GM06990 (cell line): ENCODE measurements around the gene SETD6.

Experiments
- DNase-seq: peaks from one replicate; pipeline ENCODE4 v3.0.0-alpha.2; 2011; ENCODE audit not compliant: insufficient read length; ENCODE audit errors: extremely low read depth
- H3K27me3 ChIP-seq: replicated peaks from 2 replicates; pipeline ENCODE4 v1.6.0; 2011; ENCODE audit warnings: low read length; ENCODE audit not compliant: control insufficient read depth, insufficient read depth
- H3K36me3 ChIP-seq: 2 replicates; pipeline ENCODE4 v1.5.1; 2011; ENCODE audit warnings: low read length; ENCODE audit not compliant: control insufficient read depth, insufficient read depth
- H3K4me3 ChIP-seq: replicated peaks from 2 replicates; pipeline ENCODE4 v1.5.1; 2011; ENCODE audit warnings: low read depth, mild to moderate bottlenecking, control low read depth, low read length
- CTCF ChIP-seq: IDR thresholded peaks from 2 replicates; pipeline ENCODE4 v1.5.1; 2011; ENCODE audit warnings: low read length, control low read depth, mild to moderate bottlenecking, inconsistent platforms; ENCODE audit not compliant: insufficient read depth, poor library complexity, severe bottlenecking

The SETD6 gene

GRCh38 chr16:58507963-58508670 lies 7.2 kb upstream of the SETD6 start:
- no peaks in the 10 kb centered on the region for H3K27me3 ChIP-seq
- no peak overlapping the region for H3K4me3 ChIP-seq
- TF ChIP-seq CTCF = no peak
- no peaks in the 10 kb centered on the region for H3K36me3 ChIP-seq
- no peak for DNase-seq

- no peaks in the 10 kb centered on the region for H3K36me3 ChIP-seq
- no peak for TF ChIP-seq CTCF
- DNase-seq = no peak
Observed at GRCh38 chr16:58508671-58509251, 6.6 kb upstream of the SETD6 start.

DNA sequence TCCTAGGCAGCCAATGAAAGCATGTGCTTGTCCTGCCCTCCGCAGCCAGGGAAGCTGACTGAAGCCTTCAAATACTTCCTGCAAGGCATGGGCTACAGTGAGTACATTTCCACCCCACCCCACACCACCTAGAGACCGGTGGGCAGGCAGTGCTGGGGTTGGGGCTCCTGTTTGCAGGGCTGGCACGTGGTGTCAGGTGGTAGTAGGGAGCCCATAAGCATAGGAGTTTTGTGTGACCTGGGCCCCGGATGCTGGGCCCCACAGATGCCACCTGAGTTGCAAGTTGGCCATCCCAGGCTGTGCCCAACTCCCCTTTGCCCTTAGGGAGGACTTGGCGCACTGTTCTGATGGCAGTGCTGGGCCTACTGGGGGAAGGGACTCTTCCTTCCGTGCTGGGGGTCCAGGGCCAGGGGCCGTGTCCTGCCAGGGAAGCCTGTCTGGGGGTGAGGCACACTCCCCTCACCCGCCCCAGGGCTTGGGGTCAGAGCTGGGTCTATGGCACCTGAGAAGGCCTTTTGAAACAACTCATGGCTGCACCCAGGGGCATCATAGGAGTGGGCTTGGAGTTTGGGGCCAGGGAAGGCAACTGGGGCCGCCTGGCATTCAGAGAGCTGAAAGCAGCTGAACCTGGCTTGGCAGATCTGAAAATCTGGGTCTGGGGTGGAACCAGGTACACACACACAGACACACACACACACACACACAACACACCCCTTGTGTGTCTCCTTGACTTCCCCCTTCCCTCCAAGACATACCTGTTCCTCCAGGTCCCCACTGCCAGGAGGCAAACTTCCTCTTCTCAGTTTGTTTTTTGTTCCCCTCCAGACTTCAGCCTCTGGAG lies 5.8 kb upstream of the SETD6 start:
- Histone ChIP-seq H3K4me3 (no peak overlapping the region), H3K27me3 (no peaks in the 10 kb centered on the region), H3K36me3 (no peaks in the 10 kb centered on the region)
- no peak for DNase-seq
- no peak for TF ChIP-seq CTCF

More at GRCh38 chr16:58508671-58509251, 6.6 kb upstream of the SETD6 start:
- no peaks in the 10 kb centered on the region for H3K27me3 ChIP-seq
- no peak overlapping the region for H3K4me3 ChIP-seq

DNA sequence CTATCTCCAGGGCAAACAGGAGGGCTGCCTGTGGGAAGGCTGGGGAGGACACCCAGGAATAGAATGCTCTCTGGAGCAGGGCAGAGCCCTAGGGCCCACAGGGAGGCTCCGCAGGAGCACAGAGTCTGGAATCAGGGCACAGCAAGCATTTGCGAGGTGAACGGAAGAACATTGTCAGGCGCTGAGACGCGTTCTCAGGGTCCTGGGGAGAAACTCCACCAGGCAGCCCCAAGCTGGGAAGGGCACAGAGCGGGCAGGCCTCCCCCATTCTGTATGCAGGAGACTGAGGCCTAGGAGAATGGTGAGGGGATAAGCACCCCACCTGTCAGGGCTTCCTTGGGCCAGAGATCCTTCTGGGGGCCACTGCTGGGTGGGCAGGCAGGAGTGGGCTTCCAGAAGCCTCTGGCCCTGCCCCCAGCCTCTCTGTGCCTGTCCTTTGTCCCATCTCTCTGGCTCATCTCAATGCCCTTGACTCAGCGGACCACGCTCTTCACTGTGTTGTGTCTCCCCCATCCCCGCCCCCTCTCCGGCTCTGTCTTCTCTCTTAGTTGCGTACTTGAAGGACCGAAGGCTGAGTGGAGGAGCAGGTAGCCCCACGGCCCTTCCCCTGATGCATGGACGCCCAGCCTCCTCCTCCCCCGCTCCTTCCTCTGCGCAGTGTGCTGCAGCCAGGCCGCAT lies 5.1 kb upstream of the SETD6 start:
- Histone ChIP-seq H3K36me3 (no peaks in the 10 kb centered on the region), H3K4me3 (no peak overlapping the region), H3K27me3 (no peaks in the 10 kb centered on the region)
- TF ChIP-seq CTCF = no peak
- DNase-seq = no peak

- no peak for TF ChIP-seq CTCF
- no peak for DNase-seq
- Histone ChIP-seq H3K36me3 (no peaks in the 10 kb centered on the region), H3K27me3 (no peaks in the 10 kb centered on the region), H3K4me3 (no peak overlapping the region)
Observed at GRCh38 chr16:58510776-58511628, 4.3 kb upstream of the SETD6 start.
